CD4-positive, alpha-beta T cell (primary cell): ENCODE measurements around the gene BRD3. TPM values are rescaled to one million over a fixed set of nuclear protein-coding genes. Genes with fewer than 3 reads are reported as not detected.

Experiments
- ATAC-seq: fragments of 200-7000 bp; cut with Tn5 transposase; one replicate; pipeline ENCODE4 v1.10.0; 2022; ENCODE audit warnings: mild to moderate bottlenecking; ENCODE audit not compliant: poor library complexity
- CTCF ChIA-PET: fragments of 350-600 bp; sonication (Branson Sonifier 250); formaldehyde crosslinking; loops from one replicate; lab custom pipeline; 2021; ENCODE audit warnings: antibody characterized with exemption, inconsistent platforms; lab: Charles Lee
- POLR2A ChIA-PET: fragments of 350-600 bp; sonication (Branson Sonifier 250); formaldehyde crosslinking; loops from one replicate; lab custom pipeline; 2021; ENCODE audit warnings: antibody characterized with exemption, inconsistent platforms; lab: Charles Lee
- DNase-seq, 14 experiments: peaks; one replicate each; pipeline ENCODE4 v3.0.0-alpha.2; 2013 to 2020; ENCODE audit warnings: mixed read lengths in 2 of 14
- H3K27ac ChIP-seq, 2 donors: one replicate each; pipeline versions ENCODE4 v1.5.1 to v1.7.0; 2013; ENCODE audit warnings: low read length in 2 of 2, low read depth in 1 of 2, mild to moderate bottlenecking in 1 of 2
- H3K27me3 ChIP-seq, 2 experiments: 1 replicate in 1 of 2; 2 replicates in 1 of 2; pipeline versions ENCODE4 v1.6.1 to v1.7.0; 2013; ENCODE audit warnings: low read length in 2 of 2, control low read depth in 1 of 2, mild to moderate bottlenecking in 1 of 2, moderate library complexity in 1 of 2; ENCODE audit not compliant: insufficient read depth in 2 of 2, control insufficient read depth in 1 of 2
- H3K36me3 ChIP-seq: one replicate; pipeline ENCODE4 v1.6.1; 2013; ENCODE audit warnings: low read length, control low read depth; ENCODE audit not compliant: insufficient read depth
- H3K4me1 ChIP-seq: one replicate; pipeline ENCODE4 v1.6.1; 2013; ENCODE audit warnings: low read length, control low read depth; ENCODE audit not compliant: insufficient read depth
- H3K4me3 ChIP-seq: one replicate; pipeline ENCODE4 v1.5.1; 2013; ENCODE audit warnings: mild to moderate bottlenecking, low read length, moderate library complexity
- H3K9me3 ChIP-seq, 2 experiments: 1 replicate in 1 of 2; 2 replicates in 1 of 2; pipeline versions ENCODE4 v1.6.1 to v1.7.0; 2013; ENCODE audit warnings: low read length in 2 of 2, mild to moderate bottlenecking in 2 of 2, control low read depth in 1 of 2, moderate library complexity in 1 of 2; ENCODE audit not compliant: control insufficient read depth in 1 of 2, insufficient read depth in 1 of 2
- H3K27ac Mint-ChIP-seq: one replicate; pipeline ENCODE4 v1.8.0; 2020; ENCODE audit warnings: mixed read lengths
- H3K27me3 Mint-ChIP-seq: one replicate; pipeline ENCODE4 v1.8.0; 2021; ENCODE audit warnings: mixed read lengths
- H3K36me3 Mint-ChIP-seq: one replicate; pipeline ENCODE4 v1.8.0; 2021; ENCODE audit warnings: low read depth, mixed read lengths
- H3K4me1 Mint-ChIP-seq: one replicate; pipeline ENCODE4 v1.8.0; 2021; ENCODE audit warnings: low read depth, mixed read lengths
- H3K4me3 Mint-ChIP-seq: one replicate; pipeline ENCODE4 v1.8.0; 2020; ENCODE audit warnings: mild to moderate bottlenecking, mixed read lengths
- H3K9me3 Mint-ChIP-seq: one replicate; pipeline ENCODE4 v1.8.0; 2020; ENCODE audit warnings: mixed read lengths
- intact Hi-C, 2 experiments: fragments of 100-400 bp; cut with DNase I in 1 of 2; cut with micrococcal nuclease in 1 of 2; formaldehyde crosslinking; loops; one replicate each; pipeline versions ENCODE4 v1.15.1 to v1.9.0; 2023 to 2025; cut with DNase I, micrococcal nuclease
- total RNA-seq, 174 experiments: library from RNA in 2 of 174; stranded (reverse) in 2 of 174; gene quantifications; one replicate each; pipeline ENCODE4 v1.2.3 and lab custom pipeline; 2021 to 2026
- TF ChIP-seq, protein P1 (sequence below): fragments of 200-600 bp; IDR thresholded peaks from one replicate; pipeline ENCODE4 v1.8.0; 2022; ENCODE audit warnings: antibody characterized with exemption, mild to moderate bottlenecking

BRD3 gene
- total RNA-seq, 2 experiments from 2014 or later = 26.7 to 29.0 TPM

DNA sequence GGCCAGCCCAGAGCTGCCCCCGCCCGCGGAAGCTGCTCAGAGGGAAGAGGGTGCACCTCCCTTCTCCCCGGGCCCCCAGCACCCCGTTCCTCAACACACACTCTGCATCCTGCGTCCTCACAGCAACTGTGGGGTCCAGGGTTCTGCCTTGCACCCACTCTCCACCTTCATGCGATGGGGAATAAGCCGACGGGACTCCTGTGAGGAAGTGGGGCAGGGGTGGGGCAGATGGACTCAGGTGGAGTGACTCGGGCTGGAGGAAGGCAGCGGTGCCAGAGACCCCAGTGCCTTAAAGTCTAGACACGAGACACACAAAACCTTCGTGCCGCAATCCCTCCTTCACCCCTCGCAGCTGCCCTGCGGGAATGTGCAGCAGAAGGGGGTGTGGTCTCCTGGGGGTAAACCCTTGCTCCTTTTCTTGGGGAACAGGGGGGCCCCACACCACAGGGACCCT is 8.6 kb downstream of the BRD3 start:
- TF ChIP-seq, protein P1, sequence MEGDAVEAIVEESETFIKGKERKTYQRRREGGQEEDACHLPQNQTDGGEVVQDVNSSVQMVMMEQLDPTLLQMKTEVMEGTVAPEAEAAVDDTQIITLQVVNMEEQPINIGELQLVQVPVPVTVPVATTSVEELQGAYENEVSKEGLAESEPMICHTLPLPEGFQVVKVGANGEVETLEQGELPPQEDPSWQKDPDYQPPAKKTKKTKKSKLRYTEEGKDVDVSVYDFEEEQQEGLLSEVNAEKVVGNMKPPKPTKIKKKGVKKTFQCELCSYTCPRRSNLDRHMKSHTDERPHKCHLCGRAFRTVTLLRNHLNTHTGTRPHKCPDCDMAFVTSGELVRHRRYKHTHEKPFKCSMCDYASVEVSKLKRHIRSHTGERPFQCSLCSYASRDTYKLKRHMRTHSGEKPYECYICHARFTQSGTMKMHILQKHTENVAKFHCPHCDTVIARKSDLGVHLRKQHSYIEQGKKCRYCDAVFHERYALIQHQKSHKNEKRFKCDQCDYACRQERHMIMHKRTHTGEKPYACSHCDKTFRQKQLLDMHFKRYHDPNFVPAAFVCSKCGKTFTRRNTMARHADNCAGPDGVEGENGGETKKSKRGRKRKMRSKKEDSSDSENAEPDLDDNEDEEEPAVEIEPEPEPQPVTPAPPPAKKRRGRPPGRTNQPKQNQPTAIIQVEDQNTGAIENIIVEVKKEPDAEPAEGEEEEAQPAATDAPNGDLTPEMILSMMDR = no peak
- no peaks in the 10 kb centered on the region for H3K9me3 Mint-ChIP-seq
- POLR2A ChIA-PET = no interaction called here
- no peaks in the 10 kb centered on the region for H3K9me3 ChIP-seq
- no peak for ATAC-seq
- no peak overlapping the region for H3K27ac ChIP-seq
- CTCF ChIA-PET = no interaction called here
- peaks cover 10% of the 10 kb centered on the region for H3K36me3 ChIP-seq
- H3K4me3 Mint-ChIP-seq = no peak overlapping the region
- H3K27me3 Mint-ChIP-seq = no peaks in the 10 kb centered on the region
- no peaks in the 10 kb centered on the region for H3K27me3 ChIP-seq
- no peak overlapping the region for H3K4me3 ChIP-seq
- peak in 2 of 14 experiments; percentile 18 to 26 for DNase-seq
- no peak overlapping the region for H3K27ac Mint-ChIP-seq
- H3K4me1 ChIP-seq = peaks cover 74% of the 10 kb centered on the region
- intact Hi-C loops = no loop called here
- H3K36me3 Mint-ChIP-seq = no peaks in the 10 kb centered on the region
- H3K4me1 Mint-ChIP-seq = peaks cover 40% of the 10 kb centered on the region

DNA sequence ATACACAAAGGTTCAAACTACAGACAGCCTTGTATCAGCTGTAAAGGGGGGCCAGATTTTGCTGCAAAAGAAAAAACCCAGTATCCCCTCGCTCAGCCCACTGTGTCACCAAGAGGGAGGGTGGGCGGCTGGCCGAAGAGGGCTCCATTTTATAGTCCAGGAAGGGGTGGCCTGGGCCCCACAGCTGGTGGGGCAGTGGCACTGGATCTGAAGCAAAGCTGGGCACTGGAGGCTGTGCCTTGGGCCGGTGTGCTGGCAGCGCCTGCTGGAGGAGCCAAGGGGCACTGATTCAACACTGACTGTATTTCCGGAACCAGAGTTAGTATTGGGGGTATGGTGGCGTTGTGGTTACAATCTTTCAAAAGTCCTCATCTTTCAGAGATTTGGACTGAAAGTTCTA is 9.1 kb downstream of the BRD3 start:
- Mint-ChIP-seq H3K36me3 (no peaks in the 10 kb centered on the region), H3K9me3 (no peaks in the 10 kb centered on the region), H3K4me3 (no peak overlapping the region), H3K27me3 (no peaks in the 10 kb centered on the region), H3K4me1 (peaks cover 40% of the 10 kb centered on the region), H3K27ac (no peak overlapping the region)
- intact Hi-C loops = no loop called here
- Histone ChIP-seq H3K4me3 (no peak overlapping the region), H3K4me1 (peaks cover 71% of the 10 kb centered on the region), H3K27me3 (no peaks in the 10 kb centered on the region), H3K9me3 (no peaks in the 10 kb centered on the region), H3K27ac (no peak overlapping the region), H3K36me3 (peaks cover 9% of the 10 kb centered on the region)
- peak in 1 of 14 experiments; percentile 10 for DNase-seq
- POLR2A ChIA-PET = no interaction called here
- CTCF ChIA-PET = no interaction called here
- ATAC-seq = no peak
- TF ChIP-seq, protein P1 = no peak

DNA sequence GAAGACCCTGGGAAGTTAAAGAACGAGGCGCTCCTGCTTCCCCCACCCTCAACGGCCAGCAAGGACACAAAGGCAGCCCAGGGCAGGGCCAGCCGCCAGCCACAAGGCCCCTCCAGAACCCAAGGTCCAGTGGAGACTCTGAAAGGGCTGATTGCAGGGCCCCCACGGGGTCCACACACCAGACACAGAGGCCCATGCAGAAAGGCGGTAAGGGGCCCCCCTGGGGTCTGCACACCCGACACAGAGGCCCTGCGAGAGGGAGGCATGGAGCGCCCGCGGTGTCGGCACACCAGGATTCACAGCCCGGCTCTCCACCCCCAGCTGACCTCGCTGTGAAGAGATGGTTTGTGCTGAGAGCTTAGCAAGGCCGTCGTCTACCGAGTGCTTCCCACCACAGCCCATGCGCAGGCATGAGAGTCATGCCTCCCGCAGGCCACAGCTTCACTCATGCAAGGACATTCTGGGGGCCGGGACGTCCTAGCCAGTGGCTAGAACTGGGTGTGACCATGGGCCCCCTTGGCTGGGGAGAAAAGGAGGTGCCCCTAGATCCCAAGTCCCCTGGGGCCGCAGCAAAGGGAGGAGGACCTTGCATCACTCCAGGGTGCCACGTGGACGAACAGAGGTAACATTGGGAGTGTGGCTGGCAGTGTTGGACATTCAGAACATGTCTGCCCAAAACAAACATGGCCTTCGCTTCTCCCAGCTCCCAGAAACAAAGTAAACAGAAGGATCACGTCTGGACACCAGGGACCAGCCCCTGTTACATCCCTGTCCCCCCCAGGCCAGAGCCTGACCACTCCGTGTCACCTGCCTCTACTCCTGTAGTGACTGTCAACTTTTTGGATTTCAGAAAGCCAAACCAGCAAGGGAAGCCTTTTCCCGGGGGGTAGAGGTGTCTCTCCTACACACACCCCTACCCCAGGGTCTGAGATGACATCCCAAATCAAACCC is 9.8 kb downstream of the BRD3 start:
- Histone ChIP-seq H3K36me3 (peaks cover 9% of the 10 kb centered on the region), H3K4me3 (no peak overlapping the region), H3K27ac (no peak overlapping the region), H3K9me3 (no peaks in the 10 kb centered on the region), H3K4me1 (peaks cover 64% of the 10 kb centered on the region), H3K27me3 (no peaks in the 10 kb centered on the region)
- ATAC-seq (no peak), DNase-seq (peak in 1 of 14 experiments; percentile 11)
- POLR2A ChIA-PET = no interaction called here
- Mint-ChIP-seq H3K36me3 (peaks cover 1% of the 10 kb centered on the region), H3K4me1 (peaks cover 34% of the 10 kb centered on the region), H3K4me3 (no peak overlapping the region), H3K9me3 (no peaks in the 10 kb centered on the region), H3K27ac (no peak overlapping the region), H3K27me3 (no peaks in the 10 kb centered on the region)
- TF ChIP-seq, protein P1 = no peak
- CTCF ChIA-PET = no interaction called here
- intact Hi-C loops = no loop called here
